ENCODE measurements around the gene FARP1. TPM values are rescaled to one million over a fixed set of nuclear protein-coding genes. Genes with fewer than 3 reads are reported as not detected.

The FARP1 gene
- total and polyA plus RNA-seq, 10 of the 15 experiments (the other 5 are each of a cell fraction or from before 2014, with no cell fraction given) = 0.17 to 6.9 (median 0.68) TPM

DNA sequence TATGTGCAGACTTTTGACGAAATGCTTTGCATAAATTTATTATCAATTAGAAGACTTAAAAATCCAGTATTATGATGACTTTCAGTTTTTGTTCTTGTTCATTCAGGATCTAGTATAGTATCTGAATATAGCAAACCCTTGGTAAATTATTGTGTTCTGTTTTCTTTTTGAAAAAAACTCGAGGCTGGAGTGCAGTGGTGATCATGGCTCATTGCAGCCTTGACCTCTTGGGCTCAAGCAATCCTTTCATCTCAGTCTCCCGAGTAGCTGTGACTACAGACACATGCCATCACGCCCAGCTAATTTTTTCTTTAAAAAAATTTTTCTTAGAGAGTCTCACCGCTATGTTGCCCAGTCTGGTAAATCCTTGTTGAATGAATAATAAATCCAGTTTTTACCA lies 4.6 kb downstream of the FARP1 start:
- no peak for TF ChIP-seq ZBTB33 (IDR thresholded peaks at IDR 0.05)
- no peak for TF ChIP-seq SMAD1 (IDR thresholded peaks at IDR 0.05; ENCODE audit: low read depth, partially characterized antibody)
- no peak for TF ChIP-seq TARDBP (IDR thresholded peaks at IDR 0.05; ENCODE audit: borderline replicate concordance)
- no peak for TF ChIP-seq CBX3 (IDR thresholded peaks at IDR 0.05; ENCODE audit: borderline replicate concordance, low read depth)
- TF ChIP-seq RUNX3 (IDR thresholded peaks at IDR 0.05; ENCODE audit: low read length) = no peak
- no peak for TF ChIP-seq DPF2 (IDR thresholded peaks at IDR 0.05)
- TF ChIP-seq, protein P1, sequence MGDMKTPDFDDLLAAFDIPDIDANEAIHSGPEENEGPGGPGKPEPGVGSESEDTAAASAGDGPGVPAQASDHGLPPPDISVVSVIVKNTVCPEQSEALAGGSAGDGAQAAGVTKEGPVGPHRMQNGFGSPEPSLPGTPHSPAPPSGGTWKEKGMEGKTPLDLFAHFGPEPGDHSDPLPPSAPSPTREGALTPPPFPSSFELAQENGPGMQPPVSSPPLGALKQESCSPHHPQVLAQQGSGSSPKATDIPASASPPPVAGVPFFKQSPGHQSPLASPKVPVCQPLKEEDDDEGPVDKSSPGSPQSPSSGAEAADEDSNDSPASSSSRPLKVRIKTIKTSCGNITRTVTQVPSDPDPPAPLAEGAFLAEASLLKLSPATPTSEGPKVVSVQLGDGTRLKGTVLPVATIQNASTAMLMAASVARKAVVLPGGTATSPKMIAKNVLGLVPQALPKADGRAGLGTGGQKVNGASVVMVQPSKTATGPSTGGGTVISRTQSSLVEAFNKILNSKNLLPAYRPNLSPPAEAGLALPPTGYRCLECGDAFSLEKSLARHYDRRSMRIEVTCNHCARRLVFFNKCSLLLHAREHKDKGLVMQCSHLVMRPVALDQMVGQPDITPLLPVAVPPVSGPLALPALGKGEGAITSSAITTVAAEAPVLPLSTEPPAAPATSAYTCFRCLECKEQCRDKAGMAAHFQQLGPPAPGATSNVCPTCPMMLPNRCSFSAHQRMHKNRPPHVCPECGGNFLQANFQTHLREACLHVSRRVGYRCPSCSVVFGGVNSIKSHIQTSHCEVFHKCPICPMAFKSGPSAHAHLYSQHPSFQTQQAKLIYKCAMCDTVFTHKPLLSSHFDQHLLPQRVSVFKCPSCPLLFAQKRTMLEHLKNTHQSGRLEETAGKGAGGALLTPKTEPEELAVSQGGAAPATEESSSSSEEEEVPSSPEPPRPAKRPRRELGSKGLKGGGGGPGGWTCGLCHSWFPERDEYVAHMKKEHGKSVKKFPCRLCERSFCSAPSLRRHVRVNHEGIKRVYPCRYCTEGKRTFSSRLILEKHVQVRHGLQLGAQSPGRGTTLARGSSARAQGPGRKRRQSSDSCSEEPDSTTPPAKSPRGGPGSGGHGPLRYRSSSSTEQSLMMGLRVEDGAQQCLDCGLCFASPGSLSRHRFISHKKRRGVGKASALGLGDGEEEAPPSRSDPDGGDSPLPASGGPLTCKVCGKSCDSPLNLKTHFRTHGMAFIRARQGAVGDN (IDR thresholded peaks at IDR 0.05) = no peak
- no peak for TF ChIP-seq ZNF622 (IDR thresholded peaks at IDR 0.05)
- no peak for TF ChIP-seq BCL11A (IDR thresholded peaks at IDR 0.05; ENCODE audit: low read depth, low read length)
- no peak for TF ChIP-seq KLF5 (IDR thresholded peaks at IDR 0.05; ENCODE audit: partially characterized antibody)
- TF ChIP-seq HDAC2 (IDR thresholded peaks at IDR 0.05) = no peak
- no peak for TF ChIP-seq SIX5 (IDR thresholded peaks at IDR 0.05; ENCODE audit: low read depth, low read length, severe bottlenecking)
- TF ChIP-seq EP300 (IDR thresholded peaks at IDR 0.05; ENCODE audit: borderline replicate concordance in 1 of 2, control insufficient read depth in 1 of 2, low read depth in 2 of 2, low read length in 2 of 2) = no peak
- TF ChIP-seq SREBF2 (IDR thresholded peaks at IDR 0.05; ENCODE audit: low read length) = no peak
- no peak for TF ChIP-seq HSF1 (IDR thresholded peaks at IDR 0.05; ENCODE audit: low read depth, low read length)
- Histone ChIP-seq H3K4me1 (ENCODE audit: control insufficient read depth, insufficient read depth, low read length) (no peaks in the 10 kb centered on the region), H4K20me1 (ENCODE audit: control insufficient read depth, insufficient read depth) (no peaks in the 10 kb centered on the region), H2AFZ (ENCODE audit: control insufficient read depth, low read depth, low read length) (no peak overlapping the region), H3K9ac (ENCODE audit: control insufficient read depth, insufficient read depth, low read length) (no peak overlapping the region), H3K36me3 (ENCODE audit: control insufficient read depth in 2 of 2, insufficient read depth in 2 of 2, low read length in 1 of 2) (no peaks in the 10 kb centered on the region), H3K27ac (ENCODE audit: control insufficient read depth, insufficient read depth) (no peak overlapping the region), H3K9me3 (replicated peaks; ENCODE audit: control insufficient read depth, insufficient read depth, low read length) (no peaks in the 10 kb centered on the region), H3K79me2 (ENCODE audit: control insufficient read depth, insufficient read depth, low read length) (no peaks in the 10 kb centered on the region), H3K4me3 (no peak overlapping the region), H3K4me2 (ENCODE audit: control insufficient read depth, insufficient read depth) (no peak overlapping the region), H3K27me3 (replicated peaks in 1 of 2; ENCODE audit: control insufficient read depth in 2 of 2, insufficient read depth in 2 of 2, low read length in 1 of 2) (peaks cover 0 to 1% of the 10 kb centered on the region in 2 experiments; a peak in 2 of 4 replicates)
- ATAC-seq (no peak), FAIRE-seq (no peak), DNase-seq (ENCODE audit: low read depth, low spot score) (no peak)
- in situ Hi-C loops (cut with MboI) (no loop called here), intact Hi-C loops (cut with micrococcal nuclease; ENCODE audit: unreplicated experiment) (loop anchor here (10.0 kb wide), 2 partner anchors 237 to 527 kb away; no protein-coding TSS in a partner anchor)
- ChIA-PET POLR2A (interaction anchor here (0.8 to 1.3 kb wide), 2 partner anchors 41 to 132 kb away, joined by 3 read pairs; no protein-coding TSS in a partner anchor), RAD21 (ENCODE audit: unreplicated experiment) (interaction anchor here (1.0 kb wide), 1 partner anchor 60 kb away, joined by 3 read pairs; no protein-coding TSS in a partner anchor), CTCF (interaction anchor here (0.9 to 1.6 kb wide), 2 partner anchors 54 to 337 kb away, joined by 3 to 4 read pairs; no protein-coding TSS in a partner anchor), SMC1A (ENCODE audit: uncharacterized antibody, unreplicated experiment) (interaction anchor here (1.0 to 1.8 kb wide), 5 partner anchors 8 to 87 kb away, joined by 3 to 5 read pairs (median 4); no protein-coding TSS in a partner anchor)
- 20% methylated on average over 5 of the region's 5 CpGs for WGBS (ENCODE audit: insufficient coverage, insufficient replicate concordance, low lambda C conversion rate, missing lambda C conversion rate)
- BruUV-seq (replicated peaks) = no TSS peak
